Inflammatory macrophage treated with lipopolysaccharide for 1 hour (primary cell): ENCODE measurements around the gene LPP.
A peak's percentile ranks its signal among the peaks of the same experiment; 100 is the strongest.

Experiments
- DNase-seq, 2 donors: peaks; one replicate each; pipeline ENCODE4 v3.0.0-alpha.2; 2020 to 2022

The LPP gene

GRCh38 chr3:188380722-188381121 lies 226.8 kb downstream of the LPP start:
- no peak for DNase-seq

GRCh38 chr3:188383748-188384147 lies 229.8 kb downstream of the LPP start:
- DNase-seq = no peak

- peak; percentile 93 to 98 for DNase-seq
These were observed 231.3 kb downstream of the LPP start for GRCh38 chr3:188385295-188385694.

DNA sequence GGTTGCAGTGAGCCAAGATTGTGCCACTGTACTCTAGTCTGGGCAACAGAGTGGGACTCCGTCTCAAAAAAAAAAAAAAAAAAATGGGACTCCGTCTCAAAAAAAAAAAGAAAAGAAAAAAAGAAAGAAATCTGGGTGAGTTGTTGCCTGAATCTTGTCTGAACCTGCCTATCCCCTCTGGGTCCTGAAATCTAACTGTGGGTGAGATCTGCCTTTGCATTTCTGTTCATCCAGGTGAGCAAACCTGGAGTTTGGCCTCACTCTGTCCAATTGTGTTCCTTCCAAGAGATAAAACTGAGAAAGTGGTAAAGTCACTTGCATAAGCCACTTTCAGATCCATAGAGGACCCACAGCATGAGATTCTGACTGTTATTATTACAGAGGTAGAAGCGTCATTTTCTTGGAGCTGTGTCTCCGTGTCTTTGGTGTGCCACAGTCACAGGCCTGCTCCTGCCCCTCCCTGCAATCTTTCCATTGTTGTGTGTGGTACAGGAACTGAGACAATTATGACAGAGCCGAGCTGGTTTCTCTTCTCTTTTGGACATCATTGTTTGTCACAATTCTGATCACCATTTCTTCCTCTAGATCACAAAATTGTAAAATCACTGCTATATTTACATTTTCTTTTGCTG lies 235.9 kb downstream of the LPP start:
- DNase-seq = peak; percentile 90 to 96

DNA sequence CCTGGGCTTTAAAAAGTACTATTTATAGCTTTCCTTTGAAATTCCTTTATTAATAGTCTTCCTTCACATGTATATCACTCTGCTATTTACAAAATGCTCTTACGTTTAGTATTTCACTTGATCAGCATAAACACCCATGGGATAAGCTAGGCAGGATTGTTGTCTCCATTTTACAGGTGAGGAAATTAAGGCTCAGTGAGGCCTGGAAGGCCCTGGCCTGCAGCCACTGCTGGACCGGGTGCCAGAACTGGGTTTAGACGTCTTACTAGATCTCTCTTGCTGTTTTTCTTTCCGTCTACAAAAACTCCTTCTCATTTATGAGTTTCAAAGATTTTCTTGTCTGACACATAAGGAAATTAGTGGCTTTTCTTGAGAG lies 236.4 kb downstream of the LPP start:
- DNase-seq = no peak

GRCh38 chr3:188390775-188391443 lies 237.0 kb downstream of the LPP start:
- DNase-seq = peak; percentile 82 to 95

DNA sequence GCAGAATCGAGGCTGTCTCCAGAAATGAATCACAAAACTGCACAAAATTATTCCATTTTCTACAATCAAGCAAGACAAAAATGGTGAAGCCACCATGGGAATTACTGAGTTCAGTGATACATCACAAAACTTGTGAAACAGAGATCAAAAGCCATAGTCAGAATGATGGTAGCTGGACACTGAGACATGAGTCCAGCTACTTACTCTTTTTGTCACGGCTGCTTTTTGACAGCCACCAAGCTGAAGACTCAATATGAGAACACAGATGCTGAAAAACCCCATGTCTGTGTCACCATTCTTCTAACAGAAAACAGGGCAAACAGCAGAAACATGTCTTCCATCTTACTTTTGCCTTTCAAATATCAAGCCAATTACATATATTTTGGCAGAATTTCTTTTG lies 237.6 kb downstream of the LPP start:
- peak; percentile 36 to 38 for DNase-seq

DNA sequence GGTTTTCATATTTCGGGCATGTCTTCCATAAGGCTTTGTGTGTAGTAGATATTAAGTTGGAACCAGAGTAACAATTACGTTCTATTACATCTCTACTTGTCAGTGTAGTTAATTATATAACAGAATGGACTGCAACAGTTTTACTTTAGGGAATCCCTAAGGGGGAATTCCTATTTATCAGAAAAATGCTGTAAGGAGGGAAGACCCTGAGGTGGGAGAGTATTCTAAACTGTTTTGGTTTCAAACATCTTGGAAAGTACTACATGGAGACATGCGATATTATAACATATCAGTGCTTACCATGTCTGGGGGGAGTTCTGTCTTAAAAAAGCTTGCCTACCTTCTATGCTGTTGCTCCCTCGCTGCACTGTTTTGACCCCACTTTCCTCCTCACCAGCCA lies 238.1 kb downstream of the LPP start:
- peak; percentile 76 to 95 for DNase-seq

- peak; percentile 59 to 67 for DNase-seq
These were observed 240.7 kb downstream of the LPP start for GRCh38 chr3:188394623-188395022.

DNA sequence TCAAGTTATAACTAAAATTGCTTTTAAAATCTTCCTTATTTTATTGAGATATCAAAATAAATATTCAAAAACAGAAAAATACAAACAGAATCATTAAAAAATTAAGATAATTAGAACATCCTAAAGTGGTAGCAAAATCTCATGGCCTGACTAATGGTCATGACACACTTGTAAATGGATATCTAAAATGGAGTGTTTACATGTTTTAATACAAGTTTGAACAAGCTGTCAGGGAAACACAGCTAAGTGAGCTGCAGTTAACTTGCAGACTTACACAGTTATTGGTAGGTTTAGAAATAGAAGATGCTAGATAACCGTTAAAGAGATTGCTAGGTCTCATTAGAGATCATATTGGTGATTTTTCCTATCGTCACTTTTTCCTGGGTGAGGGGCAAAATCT lies 242.3 kb downstream of the LPP start:
- no peak for DNase-seq

DNA sequence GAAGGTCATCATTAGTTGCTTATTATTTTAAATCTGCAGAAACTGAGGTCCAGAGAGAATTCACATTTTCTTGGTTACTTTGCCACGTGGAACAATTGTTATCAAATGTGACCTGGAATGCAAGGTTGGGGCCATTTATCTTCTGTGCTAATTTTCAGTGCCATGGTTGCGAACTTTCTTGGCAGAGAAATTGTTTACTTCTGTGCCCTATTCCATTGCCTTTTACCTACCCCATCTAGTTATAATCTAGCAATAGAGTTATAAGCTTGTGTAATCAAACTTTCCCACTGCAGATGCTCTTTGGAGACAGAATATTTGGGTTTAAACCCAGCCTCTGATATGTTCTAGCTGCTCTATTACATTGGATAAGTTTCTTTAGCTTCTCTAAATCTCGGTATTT lies 242.9 kb downstream of the LPP start:
- DNase-seq = no peak

- DNase-seq = no peak
These were observed 244.1 kb downstream of the LPP start for GRCh38 chr3:188397766-188398705.

DNA sequence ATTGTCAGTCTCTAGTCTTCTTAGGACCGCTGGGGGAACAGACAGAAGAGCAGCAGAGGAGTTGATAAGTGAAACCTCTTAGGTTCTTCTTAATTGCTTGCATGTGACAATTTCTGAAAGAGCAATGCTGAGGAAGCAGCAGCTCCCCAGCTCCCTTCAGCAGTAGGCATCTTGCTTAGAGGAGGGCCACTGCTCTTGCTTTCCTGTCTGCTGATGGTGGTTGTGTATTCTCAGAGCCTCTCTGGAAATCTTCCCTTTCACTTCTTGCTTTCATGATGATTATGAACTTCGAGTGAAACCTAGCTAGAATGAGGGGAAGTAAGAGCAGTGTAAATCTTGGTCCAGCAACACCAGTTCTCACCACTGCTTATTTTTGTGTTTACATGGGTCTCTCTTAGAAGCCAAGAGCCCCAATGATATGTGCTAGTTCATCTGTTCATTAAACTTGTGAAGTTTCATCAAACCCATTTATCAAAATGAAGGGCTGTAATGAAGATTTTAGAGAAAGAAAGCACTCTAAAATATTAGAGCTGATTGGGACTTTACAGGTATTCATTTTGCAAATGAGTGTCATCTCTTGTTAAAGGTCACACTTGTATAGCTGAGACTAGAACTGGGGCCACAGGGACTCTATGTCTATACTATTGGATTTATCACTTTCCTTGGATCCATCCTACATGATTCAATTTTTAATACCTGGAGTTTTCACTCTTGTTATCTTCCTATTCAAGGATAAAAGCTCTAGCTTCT lies 246.7 kb downstream of the LPP start:
- DNase-seq = peak; percentile 55 to 72

DNA sequence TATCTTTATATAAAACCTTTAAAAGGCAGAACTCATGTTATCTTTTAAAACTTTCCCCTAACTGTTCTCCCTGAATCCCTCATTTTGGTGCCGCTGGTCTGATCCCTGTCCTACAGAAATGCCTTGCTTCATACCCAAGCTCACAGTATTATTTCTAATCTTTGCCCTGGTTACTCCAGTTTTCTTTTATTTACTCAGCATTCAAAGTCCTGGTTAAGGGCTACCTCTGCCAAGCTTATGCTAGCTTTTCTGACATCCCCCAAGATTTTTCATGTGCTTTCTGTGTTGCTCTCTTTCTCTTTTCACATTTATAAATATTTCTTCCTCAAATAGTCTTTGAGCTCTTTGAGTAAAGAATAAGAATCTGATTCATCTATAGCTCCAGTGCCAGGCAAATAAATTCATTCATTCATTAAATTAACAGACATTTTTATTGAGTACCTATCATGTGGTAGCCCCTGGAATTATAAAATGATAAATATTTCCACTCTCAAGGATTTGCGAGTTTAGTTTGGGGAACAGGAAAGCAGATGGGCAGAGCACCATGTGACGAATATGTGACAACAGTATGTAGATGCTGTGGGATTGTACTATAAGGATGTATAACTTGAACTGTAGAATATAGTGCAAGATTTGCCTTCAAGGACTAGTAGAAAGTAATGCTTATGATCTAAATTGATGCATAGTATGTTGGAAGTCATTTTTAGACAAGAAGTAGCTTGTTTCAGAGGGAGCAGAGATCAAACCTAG lies 247.5 kb downstream of the LPP start:
- DNase-seq = peak in 1 of 2 donors; percentile 52

DNA sequence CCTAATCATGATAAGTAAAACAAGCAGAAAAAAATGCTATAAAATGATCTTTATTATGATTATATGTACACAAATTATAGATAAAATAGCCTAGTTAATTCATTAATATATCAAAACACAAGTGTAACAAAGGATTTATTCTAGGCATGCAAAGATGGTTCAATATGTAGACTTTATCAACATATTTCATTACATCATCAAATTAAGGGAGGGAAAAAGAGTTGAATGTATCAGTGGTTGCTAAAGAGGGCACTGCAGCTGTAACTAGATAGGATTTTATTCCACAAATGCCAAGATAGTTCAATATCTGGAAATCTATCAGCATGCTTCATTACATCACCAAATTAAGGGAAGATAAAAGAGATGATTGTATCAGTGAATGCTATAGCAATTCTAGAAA lies 248.3 kb downstream of the LPP start:
- DNase-seq = no peak

- DNase-seq = no peak
These were observed 249.4 kb downstream of the LPP start for GRCh38 chr3:188403404-188403803.

GRCh38 chr3:188404124-188404523 lies 250.2 kb downstream of the LPP start:
- DNase-seq = no peak

GRCh38 chr3:188404701-188405100 lies 250.7 kb downstream of the LPP start:
- DNase-seq = no peak

DNA sequence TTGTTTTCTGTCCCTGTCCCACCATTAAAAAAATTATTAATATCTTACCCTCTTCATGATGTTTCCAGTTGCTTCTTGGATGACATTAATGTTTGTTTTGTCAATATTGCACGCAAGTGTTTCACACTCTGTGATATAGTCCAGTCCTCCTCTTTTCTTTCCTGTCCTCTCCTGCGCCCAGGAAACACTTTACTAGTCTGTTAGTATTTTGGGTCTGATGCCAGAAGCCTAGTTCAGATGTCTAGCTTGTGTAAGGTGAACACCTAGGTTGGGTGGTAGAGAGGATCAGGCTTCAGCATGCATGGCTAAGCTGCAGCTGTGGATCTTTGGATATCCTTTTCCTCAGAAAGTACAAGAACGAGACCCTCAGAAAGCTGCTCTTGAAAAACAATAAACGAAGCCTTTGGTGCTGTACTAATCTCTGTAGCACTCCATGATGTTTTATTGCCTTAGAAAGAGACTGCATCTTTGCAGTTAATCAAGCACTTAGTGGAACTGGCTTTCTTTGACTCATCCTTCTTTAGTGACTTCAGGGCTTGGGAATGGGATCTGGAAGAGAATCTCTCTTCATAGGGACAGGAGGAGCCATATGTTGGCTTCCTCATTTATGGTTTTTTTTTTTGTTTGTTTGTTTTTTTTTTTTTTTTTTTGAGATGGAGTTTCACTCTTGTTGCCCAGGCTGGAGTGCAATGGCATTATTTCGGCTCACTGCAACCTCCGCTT lies 253.4 kb downstream of the LPP start:
- DNase-seq = no peak

- no peak for DNase-seq
These were observed 254.9 kb downstream of the LPP start for GRCh38 chr3:188408831-188409230.

- no peak for DNase-seq
These were observed 257.8 kb downstream of the LPP start for GRCh38 chr3:188411750-188412149.

GRCh38 chr3:188415196-188415595 lies 261.2 kb downstream of the LPP start:
- no peak for DNase-seq
